Muscle of arm (tissue), 12 donors: Measurements from ENCODE around the gene USP46. TPM values are rescaled to one million over a fixed set of nuclear protein-coding genes. Genes with fewer than 3 reads are reported as not detected.

Source experiments
- DNase-seq: peaks from one replicate; pipeline ENCODE4 v3.0.0-alpha.2; 2013
- polyA plus RNA-seq, 12 donors: library from polyadenylated mRNA; unstranded; fragments of 120-200 nt; gene quantifications; one replicate each; pipeline ENCODE4 v1.2.1, GENCODE V29; 2013; ENCODE audit not compliant: insufficient read length in 12 of 12

USP46 gene
- polyA plus RNA-seq, 12 donors = 23.0 to 42.0 (median 29.4) TPM; not detected in 1

DNA sequence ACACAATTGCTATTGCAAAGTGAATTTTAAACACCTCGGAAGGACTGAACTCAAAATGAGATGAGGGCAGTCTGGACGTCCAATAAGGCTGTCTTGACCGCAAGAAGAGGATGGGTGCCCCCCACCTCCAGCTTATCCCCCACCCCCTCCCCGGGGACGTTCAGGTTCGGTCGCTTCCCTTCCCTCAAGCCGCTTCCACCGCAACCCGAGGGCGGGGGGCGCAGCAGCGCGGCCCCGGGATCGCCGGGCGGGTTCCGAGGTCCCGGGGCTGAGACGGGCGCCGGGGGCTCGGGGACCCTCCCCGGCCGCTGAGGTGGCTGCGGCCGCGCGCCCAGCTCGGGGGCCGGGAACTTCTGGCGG lies 480 bp downstream of the USP46 start:
- peak; percentile 18 for DNase-seq

DNA sequence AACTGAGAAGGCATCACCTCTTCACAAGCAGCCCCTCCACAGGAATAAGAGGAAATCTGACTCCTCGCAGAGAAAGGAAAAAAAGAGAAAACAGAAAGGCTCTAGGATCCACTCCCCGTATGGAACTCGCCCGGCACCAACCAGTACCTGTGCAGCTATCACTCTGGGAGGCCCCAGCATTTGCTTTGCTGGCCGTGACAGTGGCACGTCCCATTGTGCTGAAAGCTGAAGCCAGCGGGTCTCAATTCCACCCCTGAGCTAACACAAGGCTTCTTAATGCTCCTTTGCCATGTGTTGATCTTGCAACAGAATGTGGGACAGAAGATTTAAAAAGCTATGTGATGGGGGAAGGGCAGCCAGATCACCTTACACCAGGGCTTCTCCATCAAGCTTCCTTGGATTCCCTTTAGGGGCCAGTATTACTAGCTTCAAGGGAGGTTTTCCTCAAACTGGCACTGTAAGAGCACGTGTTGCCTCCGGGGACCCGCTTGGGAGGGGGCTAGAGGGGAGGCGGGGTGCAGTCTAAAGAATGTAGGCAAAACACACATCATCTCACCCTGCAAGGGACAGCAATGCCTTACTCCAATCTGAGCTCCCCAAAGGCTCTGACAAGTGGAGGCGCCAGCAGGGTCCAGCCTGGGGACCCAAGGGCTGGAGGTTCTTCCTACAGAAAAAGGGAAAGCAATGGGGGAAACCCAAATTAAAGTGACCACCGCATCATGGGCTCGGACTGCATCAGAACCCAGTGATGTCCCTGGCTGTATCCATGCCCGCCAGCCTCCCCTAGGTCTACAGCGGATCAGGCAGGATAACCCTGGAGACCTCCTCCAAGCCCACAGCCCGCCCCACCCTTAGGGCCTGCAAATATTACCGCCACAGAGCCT lies 1.2 kb downstream of the USP46 start:
- DNase-seq = peak; percentile 40

DNA sequence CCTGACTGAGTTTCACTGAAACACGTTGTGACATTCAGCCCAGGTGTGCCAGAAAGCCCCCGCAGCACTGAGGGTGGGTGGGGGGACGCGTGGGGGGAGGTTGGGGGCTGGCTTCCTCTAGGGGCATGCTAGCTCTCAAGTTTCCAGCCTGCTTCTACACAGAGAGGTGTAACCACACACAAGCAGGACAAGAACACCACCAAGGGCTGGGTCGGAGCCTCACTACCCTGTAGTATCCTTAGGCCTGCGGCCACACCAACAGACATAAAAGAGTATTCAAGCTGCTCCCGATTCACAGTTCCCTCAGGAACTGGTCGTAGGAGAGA lies 1.8 kb downstream of the USP46 start:
- no peak for DNase-seq

DNA sequence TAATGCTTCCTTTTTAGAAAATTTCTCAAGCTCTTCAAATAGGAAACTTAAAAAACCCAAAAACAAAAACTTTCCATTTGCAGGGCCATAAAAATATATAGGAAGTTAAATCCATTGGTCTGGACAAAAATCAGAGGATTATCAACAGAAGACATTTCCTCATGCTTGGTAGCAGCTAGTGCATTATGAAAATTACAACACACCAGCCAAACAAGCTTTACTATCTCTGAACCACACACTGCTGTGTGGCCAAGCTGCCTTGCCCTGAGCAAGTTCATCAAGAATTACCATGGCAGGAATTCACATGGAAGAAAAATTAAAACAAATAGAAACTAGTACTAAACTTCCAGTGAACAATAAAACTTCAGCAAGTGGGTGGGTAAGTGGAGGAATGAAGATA lies 3.6 kb downstream of the USP46 start:
- DNase-seq = no peak

DNA sequence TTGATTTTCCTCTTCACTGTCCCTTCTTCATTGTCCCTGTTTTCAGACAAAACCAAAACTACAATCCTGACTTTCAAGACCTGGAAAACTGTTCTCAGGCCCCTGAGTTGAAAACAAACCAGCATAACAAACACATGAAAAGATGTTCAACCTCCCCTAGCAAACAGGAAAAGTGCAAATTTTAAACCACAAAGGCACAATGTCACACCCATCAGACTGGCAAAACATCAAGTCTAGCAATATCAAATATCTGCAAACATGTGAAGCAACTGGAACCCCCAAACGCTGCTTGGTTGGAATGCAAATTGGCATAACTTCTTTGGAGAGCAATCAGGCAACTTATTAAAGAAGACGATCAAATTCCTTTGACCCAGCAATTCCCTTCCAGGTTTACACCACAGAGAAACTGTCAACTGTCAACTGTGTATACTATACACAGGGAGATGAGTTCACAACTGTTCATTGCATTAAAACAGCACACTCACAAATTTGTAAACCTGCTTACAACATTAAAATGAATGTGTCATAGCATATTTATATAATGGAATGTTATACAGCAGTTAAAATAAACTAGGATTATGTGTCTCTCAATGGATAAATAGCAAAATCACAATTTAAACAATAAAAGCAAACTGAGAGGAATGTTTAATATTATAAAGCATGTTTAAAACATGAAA lies 7.0 kb downstream of the USP46 start:
- no peak for DNase-seq

DNA sequence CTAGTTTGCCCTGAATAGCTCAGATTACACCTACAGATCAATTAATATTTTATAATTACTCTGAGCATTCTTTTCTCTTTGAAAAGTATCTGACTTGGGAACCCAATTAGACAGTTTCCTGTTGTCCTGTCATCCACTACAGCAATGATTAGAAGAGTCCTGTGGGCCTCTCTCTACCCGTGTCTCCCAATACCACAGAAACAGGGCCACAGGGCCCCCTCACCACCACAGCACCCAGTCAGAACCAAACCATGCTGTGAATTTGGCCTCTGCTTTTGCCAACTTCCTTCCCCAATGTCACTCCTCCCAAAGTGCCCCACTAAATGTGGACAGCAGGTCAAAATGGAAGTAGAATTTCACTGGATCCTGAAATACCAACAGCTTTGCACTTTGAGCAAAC lies 10.3 kb downstream of the USP46 start:
- DNase-seq = no peak

DNA sequence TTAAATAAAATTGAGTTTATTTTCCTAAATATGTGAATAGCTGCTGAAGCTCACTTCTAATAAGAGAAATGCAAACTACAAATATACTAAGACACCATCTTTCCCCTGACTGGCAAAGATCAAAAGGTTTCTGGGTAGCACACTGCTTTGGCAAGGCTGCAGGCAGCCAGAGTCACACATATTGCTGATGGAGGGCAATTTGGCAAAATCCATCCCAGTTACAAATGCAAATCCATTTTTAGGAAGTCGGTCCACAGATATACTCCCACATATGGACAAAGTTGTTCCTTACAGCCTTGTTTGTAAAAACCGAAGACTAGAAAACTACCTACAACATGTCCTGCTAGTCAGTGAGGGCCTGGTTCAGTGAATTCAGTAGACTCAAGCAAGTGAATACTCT lies 12.4 kb downstream of the USP46 start:
- no peak for DNase-seq

DNA sequence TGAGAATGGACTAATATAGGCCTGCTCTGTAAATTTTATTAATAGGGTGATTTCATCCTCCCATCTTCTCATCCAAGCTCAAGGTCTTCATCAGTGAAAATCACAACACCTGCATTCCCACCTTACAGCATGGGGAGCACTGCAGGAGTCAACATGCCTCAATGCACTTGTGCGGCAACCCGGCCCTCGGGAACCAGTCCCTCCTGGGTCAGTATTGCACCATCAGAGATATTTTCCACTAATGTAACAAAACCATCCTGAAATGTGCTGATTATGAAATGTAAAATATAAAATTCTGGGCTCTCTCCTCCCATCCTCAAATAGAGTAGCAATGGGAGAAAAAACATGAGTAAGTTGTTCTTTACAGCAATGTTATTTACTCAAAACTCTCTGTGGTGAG lies 13.0 kb downstream of the USP46 start:
- no peak for DNase-seq

DNA sequence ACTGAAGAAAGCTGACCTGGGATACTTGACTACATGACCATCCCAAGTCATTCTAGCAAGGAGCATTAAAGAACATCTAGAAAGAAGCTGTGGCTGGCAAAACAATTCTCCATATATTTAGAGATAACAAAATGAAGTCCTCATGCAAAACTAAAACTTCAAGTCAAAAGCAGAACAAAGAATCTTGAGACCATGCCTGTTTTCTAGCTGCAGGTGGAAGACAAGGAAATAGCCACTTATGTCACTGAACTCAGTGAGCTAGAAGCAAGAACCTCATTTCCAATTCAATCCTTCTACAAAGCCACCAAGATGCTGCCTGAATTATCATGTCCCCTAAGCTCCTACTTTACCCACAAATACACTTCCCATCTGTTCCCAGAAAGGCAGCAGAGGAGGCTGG lies 13.8 kb downstream of the USP46 start:
- no peak for DNase-seq

DNA sequence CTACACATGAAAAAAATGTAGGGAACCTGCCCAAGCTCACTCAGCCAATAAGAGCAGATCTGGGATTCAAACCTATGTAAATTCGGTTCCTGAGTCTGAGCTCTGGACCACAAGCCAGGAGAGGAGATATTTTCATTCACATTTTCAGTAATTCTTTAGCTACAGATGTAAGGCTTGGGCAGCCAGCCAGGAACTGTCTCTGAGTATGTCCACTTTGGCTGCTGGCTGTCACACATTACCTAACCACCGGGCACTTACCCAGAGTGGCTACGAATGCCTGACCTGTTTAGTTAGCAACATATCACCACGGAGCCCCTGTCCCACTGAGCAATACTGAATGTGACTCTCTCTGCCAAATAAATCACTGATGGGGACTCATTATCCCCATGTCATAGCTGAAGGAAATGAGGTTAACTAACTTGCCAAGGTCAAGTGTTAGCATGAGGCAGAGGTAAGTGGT lies 15.3 kb downstream of the USP46 start:
- no peak for DNase-seq

DNA sequence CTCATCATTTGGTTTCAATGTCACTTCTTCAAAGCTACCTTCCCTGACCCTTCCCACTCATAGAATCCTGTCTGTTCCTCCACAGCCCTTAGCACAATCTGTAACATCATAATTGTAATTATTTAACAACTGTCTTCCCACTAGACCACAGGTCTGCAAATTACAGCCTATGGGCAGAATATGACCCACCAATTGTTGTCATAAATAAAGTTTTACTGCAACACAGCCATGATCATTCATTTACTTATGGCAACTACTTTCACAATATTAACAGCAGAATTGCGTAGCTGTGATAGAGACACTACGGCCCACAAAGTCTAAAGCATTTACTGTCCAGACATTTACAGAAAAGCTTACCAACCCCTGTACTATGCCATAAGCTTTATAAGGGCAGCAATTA lies 15.9 kb downstream of the USP46 start:
- no peak for DNase-seq

DNA sequence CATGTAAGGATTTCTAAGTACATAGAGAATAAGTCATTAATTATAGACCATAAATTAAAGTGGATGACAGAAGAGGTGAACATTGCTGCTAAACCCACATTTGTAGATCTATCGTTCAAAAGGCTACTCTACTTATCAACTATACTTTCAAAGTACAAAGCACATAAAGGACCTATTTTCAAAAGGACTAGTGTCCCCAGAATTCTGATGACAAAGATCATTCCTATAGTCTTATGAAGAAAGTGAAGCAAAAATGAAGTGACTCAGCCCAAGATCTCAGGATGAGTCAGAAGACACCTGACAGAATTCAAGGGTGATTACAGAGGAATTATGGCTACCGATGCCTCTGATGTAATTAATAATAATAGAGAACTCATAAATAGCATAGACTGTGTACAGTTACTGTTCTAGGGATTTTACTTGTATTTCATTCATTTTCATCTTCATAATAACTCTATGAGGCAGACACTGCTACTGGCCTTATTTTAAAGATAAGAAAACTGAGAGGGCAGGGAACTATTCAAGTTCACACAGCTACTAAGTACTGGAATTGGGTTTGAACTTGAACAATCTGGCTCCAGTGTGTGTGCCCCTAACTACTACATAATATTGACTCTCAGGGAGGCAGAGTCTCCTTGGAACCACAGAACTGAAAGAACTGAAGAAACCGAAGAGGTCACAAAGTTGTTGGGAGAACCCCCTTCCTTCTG lies 17.1 kb downstream of the USP46 start:
- no peak for DNase-seq

DNA sequence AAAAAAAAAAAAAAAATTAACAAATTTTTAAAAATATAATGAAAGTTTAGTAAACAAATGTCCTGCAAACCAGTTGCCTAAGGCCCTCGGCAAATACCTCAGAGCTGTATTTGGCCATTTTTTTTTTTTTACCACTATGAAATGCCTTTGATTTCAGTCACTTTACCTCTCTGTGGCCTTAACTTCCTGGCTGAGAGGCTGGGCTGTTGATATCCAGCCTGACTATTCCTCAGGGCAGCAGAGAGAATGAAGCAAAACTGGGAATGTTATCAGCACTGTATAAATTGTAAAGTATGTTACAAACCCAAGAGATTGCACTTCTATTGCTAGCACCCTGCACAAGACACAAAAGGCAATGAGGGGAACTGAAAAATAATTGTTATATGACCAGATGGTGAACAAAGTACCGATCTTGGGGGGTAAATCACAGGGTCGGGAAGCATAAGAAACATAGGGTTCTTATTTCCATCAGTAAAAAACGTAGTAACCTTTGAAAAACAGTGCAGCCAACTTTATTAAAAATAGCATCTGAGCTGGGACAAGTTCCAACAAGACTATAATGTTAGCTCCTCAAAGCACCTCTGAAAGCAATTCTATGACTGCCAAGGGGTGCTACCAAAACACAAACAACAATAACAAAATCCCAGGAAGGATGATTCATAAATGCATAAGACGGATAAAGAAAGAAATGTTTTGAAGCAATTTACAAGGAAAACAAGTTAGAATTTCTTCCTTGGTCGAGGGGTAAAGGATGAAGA lies 18.1 kb downstream of the USP46 start:
- no peak for DNase-seq

DNA sequence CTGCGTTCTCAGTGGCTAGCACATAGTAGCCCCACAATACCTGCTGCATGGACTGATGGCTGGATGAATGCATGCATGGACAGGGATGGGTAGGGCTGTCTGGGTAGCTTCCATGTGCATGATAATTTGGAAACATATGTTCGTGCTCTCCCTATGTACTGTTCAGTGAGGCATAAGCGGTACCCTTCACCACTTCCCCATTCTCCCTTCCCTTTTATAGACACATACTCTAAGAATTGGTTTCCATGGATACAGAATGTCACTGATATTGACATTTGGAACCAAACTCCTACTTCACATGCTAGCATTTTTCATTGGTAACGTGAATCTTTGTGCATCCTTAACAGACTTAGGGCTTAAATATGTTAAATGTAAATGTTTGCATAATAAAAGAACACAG lies 20.4 kb downstream of the USP46 start:
- no peak for DNase-seq

DNA sequence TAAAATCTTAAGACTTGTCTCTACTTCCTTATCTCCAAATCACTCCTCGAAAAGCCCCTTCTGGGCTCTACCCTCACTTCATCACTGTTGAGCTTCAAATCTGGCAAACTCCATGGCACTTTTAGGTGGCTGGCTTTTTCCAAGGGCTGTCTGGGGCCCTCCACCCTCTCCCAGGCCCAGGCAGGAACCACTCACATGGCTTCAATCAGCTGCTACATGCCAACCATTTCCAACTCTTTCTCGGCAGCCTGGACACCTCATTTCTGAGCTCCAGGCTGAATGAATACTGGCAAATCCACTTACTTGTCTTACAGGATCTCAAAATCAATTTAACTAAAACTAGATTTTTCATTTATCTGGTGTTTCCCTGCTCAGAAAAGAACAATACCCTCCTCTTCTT lies 22.0 kb downstream of the USP46 start:
- DNase-seq = no peak

DNA sequence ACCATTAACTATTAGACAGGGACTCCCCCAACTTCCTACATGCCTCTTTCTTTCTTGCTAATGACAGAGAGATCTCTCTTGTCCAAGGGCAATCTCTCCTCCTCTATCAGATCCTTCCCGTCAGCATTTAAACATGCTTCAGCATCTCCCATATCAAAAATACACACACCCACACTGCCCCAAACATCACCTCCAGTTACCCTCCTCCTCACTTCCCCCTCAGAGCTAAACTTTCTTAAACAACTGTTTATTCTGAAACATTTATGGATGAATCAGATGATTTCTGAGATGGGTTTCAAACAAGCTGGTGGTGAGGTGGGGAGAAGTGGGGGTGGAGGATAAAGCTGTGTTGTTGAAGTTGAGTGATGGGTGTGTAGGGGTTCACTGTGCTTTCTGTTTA lies 23.5 kb downstream of the USP46 start:
- DNase-seq = no peak

DNA sequence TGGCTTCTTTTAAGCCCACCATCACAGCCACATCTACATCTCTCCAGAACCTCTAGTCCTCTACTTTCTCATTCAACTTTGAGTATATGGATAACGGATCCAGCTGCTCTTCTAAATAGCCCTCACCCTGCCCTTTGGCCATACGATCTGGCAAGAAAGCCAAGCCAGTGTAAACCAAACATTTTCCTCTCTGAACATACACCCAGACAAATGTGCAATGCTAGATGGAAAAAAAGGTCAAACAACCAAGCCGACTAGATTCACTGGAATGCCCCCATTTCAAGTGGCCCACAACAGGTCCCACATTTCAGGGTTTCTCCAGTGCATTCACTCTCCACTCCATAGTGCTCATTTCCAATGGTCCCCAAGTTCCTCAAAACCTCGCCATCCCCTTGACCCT lies 24.0 kb downstream of the USP46 start:
- DNase-seq = no peak

DNA sequence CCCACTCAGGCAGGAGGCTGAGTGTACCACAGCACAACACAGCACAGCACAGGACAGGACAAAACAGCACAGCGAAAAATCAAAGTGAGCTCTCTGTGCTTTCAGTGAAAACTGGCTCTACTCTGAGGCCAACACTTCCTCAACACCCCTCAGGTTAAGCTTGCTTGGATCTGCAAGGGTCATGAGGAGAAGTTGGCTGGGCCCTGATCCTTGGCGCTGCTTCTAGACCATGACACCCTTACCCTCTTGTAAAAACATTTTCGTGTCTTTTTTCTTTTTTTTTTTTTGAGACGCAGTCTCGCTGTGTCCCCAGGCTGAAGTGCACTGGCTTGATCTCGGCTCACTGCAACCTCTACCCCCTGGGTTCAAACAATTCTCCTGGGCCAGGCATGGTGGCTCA lies 25.3 kb downstream of the USP46 start:
- DNase-seq = no peak

DNA sequence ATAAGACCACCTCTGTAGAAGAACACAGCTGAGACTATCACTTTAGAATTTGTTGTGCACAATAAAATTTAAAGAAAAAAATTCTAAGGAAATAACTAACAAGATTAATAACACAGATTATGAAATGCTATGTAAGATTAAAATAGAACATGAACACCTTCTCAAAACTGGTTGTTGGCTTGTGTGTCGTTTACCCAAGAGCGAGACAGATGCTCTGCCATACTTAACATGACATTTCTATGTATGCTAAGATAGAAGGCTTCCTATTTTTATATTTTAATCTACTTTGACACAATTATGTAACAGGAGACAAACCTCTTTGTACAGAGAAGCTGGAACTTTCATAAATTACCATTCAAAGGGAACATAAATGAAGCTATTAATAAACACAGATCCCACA lies 30.1 kb downstream of the USP46 start:
- no peak for DNase-seq

DNA sequence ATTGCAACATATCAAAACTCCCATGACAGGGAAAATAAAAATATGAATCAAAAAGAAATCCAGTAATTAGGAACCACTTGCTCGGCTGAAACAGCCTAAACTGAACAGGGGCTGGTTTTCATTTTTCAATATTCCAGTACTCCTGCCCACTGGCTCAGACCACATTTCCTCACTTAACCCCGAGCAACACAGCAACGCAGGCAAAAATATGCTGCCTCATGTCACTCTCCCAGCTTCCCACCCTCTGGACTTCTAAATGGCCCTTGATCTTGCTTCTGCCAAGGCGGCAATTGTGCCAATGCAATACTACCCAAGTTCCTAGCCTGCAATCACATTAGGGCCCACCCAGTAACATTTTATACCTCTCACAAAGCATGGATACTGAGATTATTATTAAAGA lies 30.6 kb downstream of the USP46 start:
- DNase-seq = no peak

DNA sequence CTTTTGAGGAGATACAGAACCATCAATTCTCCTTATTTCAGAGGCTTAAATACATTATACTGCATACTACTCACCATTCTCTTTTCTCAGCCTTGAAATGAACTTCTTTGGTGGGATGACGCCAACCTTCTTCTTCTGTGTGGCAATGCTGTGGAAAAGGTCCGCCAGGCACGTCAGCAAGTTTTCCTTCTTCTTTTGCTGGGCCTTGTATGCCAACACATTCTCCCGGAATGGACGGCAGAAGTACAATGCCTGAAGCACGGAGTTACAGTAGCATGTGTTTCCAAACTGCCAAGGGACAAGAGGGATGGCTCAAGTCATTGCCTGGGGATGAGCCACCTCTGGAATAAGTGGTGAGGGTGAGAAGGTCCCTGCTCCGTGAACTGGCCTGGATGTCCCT lies 31.2 kb downstream of the USP46 start:
- no peak for DNase-seq

DNA sequence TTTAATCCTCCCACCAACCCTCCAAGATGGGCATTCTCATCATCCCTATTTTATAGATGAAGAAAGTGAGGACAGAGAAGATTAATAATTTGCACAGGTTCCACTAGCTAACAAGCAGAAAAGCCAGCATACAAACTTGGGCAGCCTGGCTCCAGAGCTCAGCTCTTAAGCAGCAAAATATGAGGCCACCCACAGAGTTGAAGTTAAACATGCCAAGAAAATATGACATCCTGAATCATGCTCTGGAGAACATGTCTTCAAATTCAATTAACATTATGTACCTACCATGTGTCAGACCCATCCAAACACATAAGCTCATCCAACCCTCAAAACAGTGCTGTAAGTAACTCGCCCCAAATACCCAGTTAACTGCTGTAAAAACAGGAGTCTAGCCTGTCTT lies 33.9 kb downstream of the USP46 start:
- DNase-seq = no peak
